Endothelial cell of umbilical vein (primary cell): ENCODE results near the gene SUSD6. TPM values are rescaled to one million over a fixed set of nuclear protein-coding genes. Genes with fewer than 3 reads are reported as not detected.

Experiments
- BruUV-seq: library from RNA; stranded (reverse); fragments of 400-500 nt; replicated peaks from 2 replicates; lab custom pipeline; 2021; lab: Mats Ljungman, UMichigan
- CTCF ChIA-PET: fragments of 300-600, 350-600 bp; sonication (Branson Sonifier 250); formaldehyde crosslinking; loops from one replicate; lab custom pipeline; 2021; ENCODE audit warnings: antibody characterized with exemption, inconsistent platforms; lab: Charles Lee
- POLR2A ChIA-PET: fragments of 300-600, 350-600 bp; sonication (Branson Sonifier 250); formaldehyde crosslinking; loops from one replicate; lab custom pipeline; 2021; ENCODE audit warnings: antibody characterized with exemption, inconsistent platforms; lab: Charles Lee
- DNase-seq: peaks from one replicate; pipeline ENCODE4 v3.0.0-alpha.2; 2011; ENCODE audit warnings: low read depth, low spot score
- FAIRE-seq: peaks from 2 replicates; lab custom pipeline; 2011; peaks lifted over from hg19 to GRCh38; lab: Jason Lieb, UNC
- H2AFZ ChIP-seq: 2 replicates; pipeline ENCODE4 v1.6.0; 2012; ENCODE audit warnings: low read depth, low read length, control low read depth, inconsistent platforms
- H3K27ac ChIP-seq: 2 replicates; pipeline ENCODE4 v1.5.1; 2011; ENCODE audit warnings: low read depth, mild to moderate bottlenecking, control low read depth, low read length, moderate library complexity; ENCODE audit not compliant: insufficient read depth
- H3K27me3 ChIP-seq, 2 experiments: 2 replicates each; pipeline versions ENCODE4 v1.6.0 to v1.6.1; 2011; ENCODE audit warnings: low read length in 2 of 2, mixed read lengths in 1 of 2; ENCODE audit not compliant: control insufficient read depth in 2 of 2, insufficient read depth in 2 of 2
- H3K36me3 ChIP-seq, 2 experiments: 2 replicates in 1 of 2; 3 replicates in 1 of 2; pipeline ENCODE4 v1.5.1; 2011; ENCODE audit warnings: low read length in 2 of 2, mild to moderate bottlenecking in 1 of 2, moderate library complexity in 1 of 2; ENCODE audit not compliant: control insufficient read depth in 2 of 2, insufficient read depth in 2 of 2; ENCODE audit errors: extremely low read depth in 1 of 2
- H3K4me1 ChIP-seq: 3 replicates; pipeline ENCODE4 v1.5.1; 2011; ENCODE audit warnings: mild to moderate bottlenecking, low read length; ENCODE audit not compliant: control insufficient read depth, insufficient read depth; ENCODE audit errors: extremely low read depth
- H3K4me2 ChIP-seq: 2 replicates; pipeline ENCODE4 v1.6.1; 2011; ENCODE audit warnings: low read length, control low read depth, mixed read lengths; ENCODE audit not compliant: insufficient read depth
- H3K4me3 ChIP-seq, 3 experiments: fragments of 200-600 bp in 1 of 3; sonication (generic), shearing (Covaris generic) in 1 of 3; replicated peaks in 1 of 3; 2 replicates each; pipeline ENCODE4 v1.5.1; 2011 to 2016; ENCODE audit warnings: control low read depth in 3 of 3, low read length in 3 of 3, mild to moderate bottlenecking in 2 of 3, inconsistent platforms in 1 of 3, low read depth in 1 of 3, moderate library complexity in 1 of 3; ENCODE audit not compliant: insufficient read depth in 1 of 3
- H3K79me2 ChIP-seq: 2 replicates; pipeline ENCODE4 v1.6.0; 2012; ENCODE audit warnings: low read length, inconsistent platforms; ENCODE audit not compliant: control insufficient read depth, insufficient read depth
- H3K9ac ChIP-seq: replicated peaks from 2 replicates; pipeline ENCODE3; 2011; ENCODE audit warnings: low read length, control low read depth; ENCODE audit not compliant: insufficient read depth; ENCODE audit errors: extremely low read depth
- H3K9me1 ChIP-seq: replicated peaks from 3 replicates; pipeline ENCODE4 v1.6.0; 2011; ENCODE audit warnings: mild to moderate bottlenecking, low read length; ENCODE audit not compliant: control insufficient read depth, insufficient read depth; ENCODE audit errors: extremely low read depth
- H3K9me3 ChIP-seq: replicated peaks from 2 replicates; pipeline ENCODE4 v1.5.1; 2012; ENCODE audit warnings: low read length, inconsistent platforms; ENCODE audit not compliant: control insufficient read depth, insufficient read depth
- H4K20me1 ChIP-seq: replicated peaks from 2 replicates; pipeline ENCODE3; 2011; ENCODE audit warnings: mild to moderate bottlenecking, low read length; ENCODE audit not compliant: control insufficient read depth, insufficient read depth; ENCODE audit errors: extremely low read depth
- CTCF ChIP-seq, 2 donors: IDR thresholded peaks; 1 replicate in 1 of 2; 2 replicates in 1 of 2; pipeline ENCODE4 v1.5.1; 2011; ENCODE audit warnings: low read length in 2 of 2, mild to moderate bottlenecking in 2 of 2, moderate library complexity in 2 of 2, control low read depth in 1 of 2, inconsistent platforms in 1 of 2, low read depth in 1 of 2; ENCODE audit not compliant: insufficient read depth in 1 of 2; ENCODE audit errors: extremely low read depth in 1 of 2
- EZH2 ChIP-seq: IDR thresholded peaks from 2 replicates; pipeline ENCODE4 v1.6.1; 2012; ENCODE audit warnings: borderline replicate concordance, low read depth, mild to moderate bottlenecking, moderate library complexity, low read length, inconsistent platforms; ENCODE audit not compliant: severe bottlenecking
- FOS ChIP-seq: IDR thresholded peaks from 2 replicates; pipeline ENCODE4 v1.6.1; 2011; ENCODE audit warnings: mild to moderate bottlenecking, low read length, moderate library complexity, borderline replicate concordance; ENCODE audit not compliant: insufficient read depth
- JUN ChIP-seq: IDR thresholded peaks from 2 replicates; pipeline ENCODE4 v1.6.1; 2011; ENCODE audit warnings: borderline replicate concordance, low read depth; ENCODE audit not compliant: insufficient read length, insufficient read depth
- MYC ChIP-seq: IDR thresholded peaks from one replicate; pipeline ENCODE4 v1.6.1; 2011; ENCODE audit warnings: mild to moderate bottlenecking, low read depth, low read length
- POLR2A ChIP-seq: IDR thresholded peaks from 2 replicates; pipeline ENCODE4 v1.6.1; 2012; ENCODE audit warnings: low read depth, mild to moderate bottlenecking, control low read depth, low read length
- POLR2AphosphoS5 ChIP-seq: IDR thresholded peaks from 2 replicates; pipeline ENCODE4 v1.6.1; 2012; ENCODE audit warnings: low read depth, mild to moderate bottlenecking, control low read depth, low read length, moderate library complexity; ENCODE audit not compliant: insufficient read depth
- dilution Hi-C: fragments of 300-500 bp; cut with MboI; formaldehyde crosslinking; loops from one replicate; pipeline ENCODE4 v1.15.0; 2019; ENCODE audit warnings: low sequenced_read_pairs; ENCODE audit not compliant: extremely low pct_ligation_motif_present
- intact Hi-C: fragments of 100-400 bp; cut with micrococcal nuclease; formaldehyde crosslinking; loops from one replicate; pipeline ENCODE4 v1.10.0; 2022
- polyA plus RNA-seq, 4 experiments: library from polyadenylated mRNA; depleted of rRNA in 3 of 4; stranded (reverse) in 3 of 4; unstranded in 1 of 4; fragments of >200 nt; gene quantifications; 2 replicates each; pipeline versions ENCODE4 v1.2.1 to v1.2.3, GENCODE V29; 2011 to 2012; ENCODE audit warnings: missing spikeins in 1 of 4
- total RNA-seq: library from RNA; stranded (reverse); gene quantifications from 2 replicates; pipeline ENCODE4 v1.2.3, GENCODE V29; 2021
- TF ChIP-seq, protein P1 (sequence below): IDR thresholded peaks from 2 replicates; pipeline ENCODE4 v1.6.1; 2011; ENCODE audit not compliant: insufficient read depth, insufficient read length

Gene SUSD6
- total and polyA plus RNA-seq, 2 donors (not counting 3 experiments of a cell fraction or from before 2014, with no cell fraction given) = 13.4 to 19.5 TPM

GRCh38 chr14:69580009-69580577 is 31.3 kb upstream of the SUSD6 start:
- Histone ChIP-seq H3K9me3 (no peaks in the 10 kb centered on the region), H3K9me1 (no peaks in the 10 kb centered on the region), H3K27ac (no peak overlapping the region), H3K79me2 (no peaks in the 10 kb centered on the region), H3K36me3 (no peaks in the 10 kb centered on the region), H4K20me1 (no peaks in the 10 kb centered on the region), H3K4me1 (no peaks in the 10 kb centered on the region), H3K27me3 (peaks cover 15 to 27% of the 10 kb centered on the region in 2 experiments), H3K4me3 (no peak overlapping the region), H3K9ac (no peak overlapping the region), H2AFZ (no peak overlapping the region), H3K4me2 (no peak overlapping the region)
- BruUV-seq = no TSS peak
- intact Hi-C loops (no loop called here), dilution Hi-C loops (no loop called here)
- FAIRE-seq (peak; percentile 65), DNase-seq (peak; percentile 36)
- ChIA-PET POLR2A (no interaction called here), CTCF (interaction anchor here (0.6 to 3.0 kb wide), 10 partner anchors 11 to 239 kb away, joined by 3 to 10 read pairs (median 4); no protein-coding TSS in a partner anchor)
- TF ChIP-seq, protein P1, sequence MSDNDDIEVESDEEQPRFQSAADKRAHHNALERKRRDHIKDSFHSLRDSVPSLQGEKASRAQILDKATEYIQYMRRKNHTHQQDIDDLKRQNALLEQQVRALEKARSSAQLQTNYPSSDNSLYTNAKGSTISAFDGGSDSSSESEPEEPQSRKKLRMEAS = no peak
- peak; percentile 44 to 62 for TF ChIP-seq CTCF (IDR thresholded peaks at IDR 0.05; ENCODE audit: extremely low read depth in 1 of 2, insufficient read depth in 1 of 2, low read depth in 1 of 2, low read length in 2 of 2)

GRCh38 chr14:69581316-69581935 is 30.0 kb upstream of the SUSD6 start:
- FAIRE-seq (peak; percentile 28), DNase-seq (no peak)
- Histone ChIP-seq H3K27ac (no peak overlapping the region), H3K4me3 (no peak overlapping the region), H3K27me3 (peaks cover 10 to 19% of the 10 kb centered on the region in 2 experiments), H3K4me1 (peaks cover 10% of the 10 kb centered on the region), H4K20me1 (no peaks in the 10 kb centered on the region), H2AFZ (no peak overlapping the region), H3K9me1 (no peaks in the 10 kb centered on the region), H3K9ac (no peak overlapping the region), H3K79me2 (no peaks in the 10 kb centered on the region), H3K4me2 (no peak overlapping the region), H3K9me3 (no peaks in the 10 kb centered on the region), H3K36me3 (no peaks in the 10 kb centered on the region)
- dilution Hi-C loops (no loop called here), intact Hi-C loops (no loop called here)
- TF ChIP-seq EZH2 = no peak
- TF ChIP-seq FOS = no peak
- no peak for TF ChIP-seq POLR2A
- TF ChIP-seq, protein P1 = no peak
- TF ChIP-seq JUN = no peak
- TF ChIP-seq CTCF (IDR thresholded peaks at IDR 0.05; ENCODE audit: extremely low read depth in 1 of 2, insufficient read depth in 1 of 2, low read depth in 1 of 2, low read length in 2 of 2) = no peak
- no peak for TF ChIP-seq MYC
- no peak for TF ChIP-seq POLR2AphosphoS5
- CTCF ChIA-PET = interaction anchor here (0.7 to 0.8 kb wide), 2 partner anchors 447 to 1966 kb away, joined by 3 read pairs; no protein-coding TSS in a partner anchor
- BruUV-seq = no TSS peak
- POLR2A ChIA-PET = no interaction called here
